ENCODE measurements around the gene CYREN.

Gene CYREN

GRCh38 chr7:135151132-135151531, 19.4 kb downstream of the CYREN start:
- H3K27ac ChIP-seq = no peak overlapping the region

GRCh38 chr7:135150072-135150782, 20.3 kb downstream of the CYREN start:
- no peak for TF ChIP-seq CTCF (conservative IDR thresholded peaks at IDR 0.05)
- H3K27ac ChIP-seq = no peak overlapping the region

More at GRCh38 chr7:135151132-135151531, 19.4 kb downstream of the CYREN start:
- no peak for TF ChIP-seq CTCF (conservative IDR thresholded peaks at IDR 0.05)

GRCh38 chr7:135147899-135148721, 22.4 kb downstream of the CYREN start, which contains the start of gene TMEM140:
TMEM140 (plus strand) TSS chr7:135148072; CDS start chr7:135164442, 16,370 bp downstream.
- TF ChIP-seq CTCF (conservative IDR thresholded peaks at IDR 0.05) = 0 out of 2 replicates have a peak, but pooled peaks have one; percentile 5
- peak within 1 kb of the TSS; percentile 73 for H3K27ac ChIP-seq

GRCh38 chr7:135147341-135147898, 23.1 kb downstream of the CYREN start:
- TF ChIP-seq CTCF (conservative IDR thresholded peaks at IDR 0.05) = no peak
- H3K27ac ChIP-seq = peak overlapping the region; percentile 73

GRCh38 chr7:135143885-135144668, 26.4 kb downstream of the CYREN start:
- TF ChIP-seq CTCF (conservative IDR thresholded peaks at IDR 0.05) = no peak
- no peak overlapping the region for H3K27ac ChIP-seq

GRCh38 chr7:135129579-135129978, 40.9 kb downstream of the CYREN start:
- TF ChIP-seq CTCF (conservative IDR thresholded peaks at IDR 0.05) = no peak
- no peak overlapping the region for H3K27ac ChIP-seq
